OCI-LY7 (cell line): ENCODE measurements around the gene ATP1B3. TPM values are rescaled to one million over a fixed set of nuclear protein-coding genes. Genes with fewer than 3 reads are reported as not detected.

Experiments used
- BruUV-seq: library from RNA; stranded (reverse); fragments of 400-500 nt; replicated peaks from 2 replicates; lab custom pipeline; 2021; lab: Mats Ljungman, UMichigan
- CTCF ChIA-PET: fragments of 300-600 bp; sonication (Branson Sonifier 250); formaldehyde crosslinking; loops from one replicate; lab custom pipeline; 2022; ENCODE audit warnings: antibody characterized with exemption; ENCODE audit not compliant: unreplicated experiment; lab: Charles Lee
- POLR2A ChIA-PET: fragments of 300-600 bp; sonication (Branson Sonifier 250); formaldehyde crosslinking; loops from one replicate; lab custom pipeline; 2022; ENCODE audit warnings: antibody characterized with exemption; lab: Charles Lee
- DNase-seq: peaks from one replicate; pipeline ENCODE4 v3.0.0-alpha.2; 2015; ENCODE audit warnings: low spot score
- H2AFZ ChIP-seq: fragments of 200-600 bp; sonication (generic), shearing (Covaris generic); 2 replicates; pipeline ENCODE4 v1.6.1; 2014; ENCODE audit warnings: mild to moderate bottlenecking, antibody characterized with exemption, low read length, moderate library complexity
- H3K27ac ChIP-seq: fragments of 200-600 bp; sonication (generic); 2 replicates; pipeline ENCODE4 v1.5.1; 2014; ENCODE audit warnings: mixed run types, low read depth, mild to moderate bottlenecking, moderate library complexity, low read length, inconsistent platforms; ENCODE audit not compliant: poor library complexity, severe bottlenecking
- H3K36me3 ChIP-seq: fragments of 200-600 bp; sonication (generic); 2 replicates; pipeline ENCODE4 v1.6.1; 2014; ENCODE audit warnings: mild to moderate bottlenecking, antibody characterized with exemption, low read length, moderate library complexity, mixed read lengths; ENCODE audit not compliant: insufficient read depth
- H3K4me1 ChIP-seq: fragments of 200-600 bp; sonication (generic); 2 replicates; pipeline ENCODE4 v1.5.1; 2014; ENCODE audit warnings: mild to moderate bottlenecking, low read length; ENCODE audit not compliant: insufficient read depth, poor library complexity, severe bottlenecking
- H3K4me2 ChIP-seq: fragments of 200-600 bp; sonication (generic); 2 replicates; pipeline ENCODE4 v1.6.1; 2014; ENCODE audit warnings: mild to moderate bottlenecking, low read length
- H3K4me3 ChIP-seq: fragments of 200-600 bp; sonication (generic); 2 replicates; pipeline ENCODE4 v1.5.1; 2014; ENCODE audit warnings: mild to moderate bottlenecking, low read depth, low read length; ENCODE audit not compliant: poor library complexity, severe bottlenecking
- H3K79me2 ChIP-seq: fragments of 200-600 bp; sonication (generic); 2 replicates; pipeline ENCODE4 v1.6.1; 2016; ENCODE audit warnings: low read depth, mild to moderate bottlenecking, low read length, moderate library complexity, mixed read lengths; ENCODE audit not compliant: insufficient read depth
- H3K9me2 ChIP-seq: fragments of 200-600 bp; sonication (generic); 2 replicates; pipeline ENCODE4 v1.6.1; 2016; ENCODE audit warnings: mild to moderate bottlenecking, low read length, mixed read lengths; ENCODE audit not compliant: insufficient read depth
- H3K9me3 ChIP-seq: fragments of 200-600 bp; sonication (generic); 2 replicates; pipeline ENCODE4 v1.6.1; 2014; ENCODE audit warnings: mild to moderate bottlenecking, mixed run types, low read length, mixed read lengths
- H4K20me1 ChIP-seq: fragments of 200-600 bp; sonication (generic); 2 replicates; pipeline ENCODE4 v1.6.1; 2014; ENCODE audit warnings: mild to moderate bottlenecking, antibody characterized with exemption, low read length, moderate library complexity, mixed read lengths; ENCODE audit not compliant: insufficient read depth
- CTCF ChIP-seq: fragments of 200-600 bp; sonication (generic); conservative IDR thresholded peaks from 2 replicates; pipeline ENCODE4 v1.5.1; 2014; ENCODE audit warnings: mild to moderate bottlenecking, antibody characterized with exemption, low read length, moderate library complexity, mixed read lengths
- EZH2phosphoT487 ChIP-seq: fragments of 200-600 bp; sonication (generic); IDR thresholded peaks from 2 replicates; pipeline ENCODE4 v1.6.1; 2018; ENCODE audit warnings: low read depth, borderline replicate concordance, mild to moderate bottlenecking, mixed run types, antibody characterized with exemption, low read length, moderate library complexity, mixed read lengths
- intact Hi-C: fragments of 100-400 bp; cut with micrococcal nuclease; formaldehyde crosslinking; loops from one replicate; pipeline ENCODE4 v1.10.0; 2022; ENCODE audit not compliant: unreplicated experiment
- total RNA-seq, 2 experiments: library from RNA; depleted of rRNA in 1 of 2; stranded (reverse); fragments of >200 nt in 1 of 2; shearing (Covaris generic) in 1 of 2; gene quantifications; 2 replicates each; pipeline ENCODE4 v1.2.3, GENCODE V29; 2014 to 2022

ATP1B3 gene
- total RNA-seq, 2 experiments from 2014 or later: 53.8 to 133 TPM

- H2AFZ ChIP-seq: no peak overlapping the region
- no peaks in the 10 kb centered on the region for H3K9me2 ChIP-seq
- H3K36me3 ChIP-seq: no peaks in the 10 kb centered on the region
- no TSS peak for BruUV-seq
- ChIA-PET POLR2A (interaction anchor here (0.6 kb wide), 1 partner anchor 14 kb away, joined by 3 read pairs; no protein-coding TSS in a partner anchor), CTCF (no interaction called here)
- no peaks in the 10 kb centered on the region for H4K20me1 ChIP-seq
- no peaks in the 10 kb centered on the region for H3K4me1 ChIP-seq
- no peak overlapping the region for H3K4me2 ChIP-seq
- intact Hi-C loops: loop anchor here (10.0 kb wide), 1 partner anchor 409 kb away; no protein-coding TSS in a partner anchor
- no peak for TF ChIP-seq CTCF
- H3K4me3 ChIP-seq: no peak overlapping the region
- H3K9me3 ChIP-seq: no peaks in the 10 kb centered on the region
- no peaks in the 10 kb centered on the region for H3K79me2 ChIP-seq
- no peak overlapping the region for H3K27ac ChIP-seq
- no peak for DNase-seq
These were observed 40.8 kb upstream of the ATP1B3 start for GRCh38 chr3:141835557-141836229.

- CTCF ChIA-PET: no interaction called here
- intact Hi-C loops: loop anchor here (10.0 kb wide), 1 partner anchor 405 kb away; no protein-coding TSS in a partner anchor
- no peaks in the 10 kb centered on the region for H3K79me2 ChIP-seq
- no TSS peak for BruUV-seq
- H4K20me1 ChIP-seq: no peaks in the 10 kb centered on the region
- no peak for DNase-seq
- H3K4me1 ChIP-seq: no peaks in the 10 kb centered on the region
- POLR2A ChIA-PET: no interaction called here
- H3K27ac ChIP-seq: no peak overlapping the region
- H3K9me3 ChIP-seq: no peaks in the 10 kb centered on the region
- no peak for TF ChIP-seq EZH2phosphoT487
- no peak for TF ChIP-seq CTCF
- no peak overlapping the region for H2AFZ ChIP-seq
- H3K4me2 ChIP-seq: no peak overlapping the region
- H3K36me3 ChIP-seq: no peaks in the 10 kb centered on the region
- H3K4me3 ChIP-seq: no peak overlapping the region
- H3K9me2 ChIP-seq: no peaks in the 10 kb centered on the region
These were observed 37.1 kb upstream of the ATP1B3 start for GRCh38 chr3:141839389-141839788.

GRCh38 chr3:141840737-141841544 lies 35.5 kb upstream of the ATP1B3 start:
- Histone ChIP-seq H3K9me2 (no peaks in the 10 kb centered on the region), H3K9me3 (no peaks in the 10 kb centered on the region), H3K79me2 (no peaks in the 10 kb centered on the region), H3K4me2 (no peak overlapping the region), H3K4me3 (no peak overlapping the region), H3K27ac (no peak overlapping the region), H2AFZ (no peak overlapping the region), H3K4me1 (no peaks in the 10 kb centered on the region), H4K20me1 (no peaks in the 10 kb centered on the region), H3K36me3 (no peaks in the 10 kb centered on the region)
- intact Hi-C loops: no loop called here
- no TSS peak for BruUV-seq
- CTCF ChIA-PET: no interaction called here
- TF ChIP-seq EZH2phosphoT487 (no peak), CTCF (no peak)
- POLR2A ChIA-PET: interaction anchor here (0.6 to 0.7 kb wide), 2 partner anchors 37 to 102 kb away, joined by 3 read pairs; no protein-coding TSS in a partner anchor
- no peak for DNase-seq
